Measurements from ENCODE around the gene ANO6.
A peak's percentile ranks its signal among the peaks of the same experiment; 100 is the strongest.
"Not testable (repeated sequence)": the region's sequence is repeated elsewhere in the genome, so short reads cannot be mapped to it uniquely, and the experiment has no call there.

The ANO6 gene

GRCh38 chr12:45215419-45216229, at the start of gene ANO6:
ANO6 (plus strand) TSS chr12:45216095; CDS start chr12:45216322, 227 bp downstream.
- DNase-seq: peak; percentile 97

DNA sequence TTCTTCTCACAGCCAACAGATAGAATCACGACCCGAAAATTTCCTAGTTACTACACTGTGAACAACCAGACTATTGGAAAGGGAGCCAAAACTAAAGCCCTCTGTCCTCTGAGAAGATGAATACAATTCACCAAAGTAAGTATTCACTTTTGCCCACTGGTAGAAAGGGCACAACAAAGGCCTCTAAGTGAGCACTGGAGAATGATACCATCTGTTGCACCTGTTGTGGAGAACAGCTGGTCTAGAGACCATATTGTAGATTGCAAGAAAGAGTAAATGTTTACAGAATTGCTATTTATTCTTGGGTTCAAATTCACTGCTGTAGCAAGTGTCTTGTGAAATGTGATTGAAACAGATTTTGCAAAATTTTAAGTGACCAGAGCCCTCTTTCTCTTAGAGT, 46.9 kb upstream of the ANO6 start:
- no peak for DNase-seq

GRCh38 chr12:45170456-45171042, 45.3 kb upstream of the ANO6 start:
- DNase-seq: peak; percentile 73

GRCh38 chr12:45173293-45173692, 42.6 kb upstream of the ANO6 start:
- not testable (repeated sequence) for DNase-seq

- no peak for DNase-seq
Observed at GRCh38 chr12:45174595-45174994, 41.3 kb upstream of the ANO6 start.

DNA sequence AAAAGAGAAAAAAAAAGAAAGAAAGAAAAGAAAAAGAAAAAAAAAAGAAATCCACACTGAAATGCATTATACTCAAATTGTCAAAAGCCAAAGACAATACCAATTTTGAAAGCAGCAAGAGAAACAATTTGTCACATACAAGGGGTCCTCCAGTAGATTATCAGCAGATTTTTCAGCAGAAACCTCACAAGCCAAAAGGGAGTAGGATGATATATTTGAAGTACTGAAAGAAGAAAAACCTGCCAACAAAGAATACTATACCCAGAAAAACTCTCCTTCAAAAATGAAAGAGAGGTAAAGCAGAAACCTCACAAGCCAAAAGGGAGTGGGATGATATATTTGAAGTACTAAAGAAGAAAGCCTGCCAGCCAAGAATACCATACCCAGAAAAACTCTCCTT, 37.1 kb upstream of the ANO6 start:
- no peak for DNase-seq

GRCh38 chr12:45182511-45182910, 33.4 kb upstream of the ANO6 start:
- no peak for DNase-seq

GRCh38 chr12:45183246-45183645, 32.6 kb upstream of the ANO6 start:
- no peak for DNase-seq

DNA sequence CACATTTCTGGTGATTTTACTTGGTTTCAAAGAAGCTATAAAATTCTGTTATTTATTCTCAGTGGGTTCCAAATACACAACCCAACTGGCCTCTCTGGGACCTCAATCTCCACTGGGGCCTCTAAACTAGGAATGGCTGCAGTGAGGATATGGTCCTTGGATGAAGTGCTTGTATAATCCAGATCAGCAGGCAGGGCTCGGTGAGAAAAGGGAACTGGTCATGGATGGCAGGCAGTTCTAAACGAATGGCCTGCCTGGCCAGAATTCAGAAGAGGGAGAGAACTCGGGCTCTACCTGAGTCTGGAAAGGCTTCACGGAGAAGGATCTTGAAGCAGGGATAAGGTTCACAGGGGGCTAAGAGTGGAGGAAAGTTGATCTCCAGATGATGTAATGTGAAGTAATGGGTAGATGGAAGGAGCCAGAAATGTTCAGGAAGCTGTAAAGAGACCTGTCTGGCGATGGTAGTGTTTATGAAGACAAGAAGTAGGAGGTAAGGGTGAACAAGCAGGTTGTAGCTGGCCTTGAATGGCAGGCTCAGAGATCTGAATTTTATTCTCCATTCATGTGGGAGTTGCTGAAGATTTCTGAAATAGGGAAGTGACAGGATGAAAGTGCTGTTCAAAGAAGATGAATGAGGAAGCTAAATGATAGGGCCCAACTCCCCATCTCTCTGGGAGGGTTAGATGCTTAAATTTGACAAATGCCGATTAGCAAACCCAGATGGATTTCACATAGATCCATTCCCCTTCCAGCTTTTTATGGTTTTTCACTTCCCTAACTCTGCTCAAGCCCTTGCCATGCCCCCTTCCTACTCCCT, 31.5 kb upstream of the ANO6 start:
- DNase-seq: no peak

DNA sequence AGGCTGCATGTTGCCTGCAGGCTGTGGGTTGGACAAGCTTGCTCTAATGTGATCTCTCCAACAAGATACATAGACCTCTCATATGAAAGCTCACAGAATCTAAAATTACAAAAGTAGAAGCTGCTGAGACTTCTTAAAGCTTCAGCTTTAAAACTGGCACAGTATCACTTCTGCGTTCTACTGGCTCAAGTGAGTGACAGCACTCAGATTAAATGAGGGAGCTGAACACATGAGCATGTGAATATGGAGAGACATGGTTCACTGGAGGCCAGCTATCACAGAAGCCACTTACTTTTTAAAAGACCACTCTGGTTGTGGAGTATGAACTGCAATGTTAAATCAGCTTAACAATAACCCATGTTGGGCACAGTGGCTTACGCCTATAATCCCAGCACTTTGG, 29.1 kb upstream of the ANO6 start:
- no peak for DNase-seq

DNA sequence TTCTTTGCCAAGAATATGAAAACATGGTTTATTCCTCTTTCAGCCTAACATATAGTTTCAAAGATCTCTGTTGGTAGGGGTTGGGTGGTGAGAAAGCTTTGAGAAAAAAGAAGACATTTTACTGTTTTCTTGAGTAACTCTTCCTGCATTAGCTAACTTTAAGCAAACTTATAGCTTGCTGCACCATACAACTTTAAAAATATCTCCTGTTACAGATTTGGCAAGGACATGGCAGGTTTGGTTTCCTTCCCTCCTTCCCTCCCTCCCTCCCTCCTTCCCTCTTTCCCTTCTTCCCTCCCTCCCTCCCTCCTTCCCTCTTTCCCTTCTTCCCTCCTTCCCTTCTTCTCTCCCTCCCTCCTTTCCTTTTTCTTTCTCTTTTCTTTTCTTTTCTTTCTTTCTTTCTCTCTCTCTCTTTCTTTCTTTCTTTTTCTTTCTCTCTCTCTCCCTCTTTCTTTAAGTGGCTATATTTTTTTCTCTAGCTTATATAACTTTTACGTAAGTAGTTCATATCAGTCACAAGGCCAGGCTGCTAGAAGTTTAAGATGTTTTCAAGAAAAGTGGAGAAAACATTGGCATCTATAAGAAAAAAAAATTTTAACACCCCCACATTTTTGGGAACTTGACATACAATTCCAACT, 26.0 kb upstream of the ANO6 start:
- no peak for DNase-seq

DNA sequence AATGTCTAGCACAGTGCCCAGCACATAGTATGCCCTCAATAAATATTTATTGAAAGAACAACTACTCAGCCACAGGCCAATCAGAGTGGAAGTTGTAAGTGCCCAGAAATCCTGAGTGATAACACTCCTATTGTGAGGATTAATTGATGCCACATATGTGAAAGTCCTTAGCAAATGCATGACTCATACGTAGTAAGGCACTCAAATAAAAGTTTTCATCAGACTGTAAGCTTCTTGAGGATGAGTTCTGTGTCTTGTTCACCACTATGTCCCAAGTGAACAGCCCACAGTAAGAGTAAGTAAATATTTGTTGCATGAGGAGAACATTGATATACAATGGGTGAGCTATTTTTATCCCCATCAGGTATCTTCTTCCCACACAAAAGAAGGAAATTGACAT, 24.7 kb upstream of the ANO6 start:
- no peak for DNase-seq

DNA sequence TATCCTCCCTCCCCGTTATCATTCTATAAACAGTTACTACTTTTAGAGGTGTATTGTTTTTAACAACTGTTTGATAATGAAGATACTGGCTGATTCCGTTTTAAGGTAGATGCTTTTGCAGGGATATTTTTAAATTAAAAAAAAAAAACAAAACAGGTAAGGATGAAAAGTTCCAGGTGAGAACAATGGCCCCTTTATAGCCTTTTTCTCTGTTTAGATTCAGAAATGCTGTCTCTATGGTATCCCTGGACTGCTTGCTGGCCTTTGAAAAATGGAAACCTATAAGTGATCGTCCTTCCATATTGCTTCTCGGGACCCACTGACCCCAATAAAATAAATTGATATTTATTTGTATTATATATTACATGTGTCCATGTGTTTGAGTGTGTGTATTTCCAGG, 23.2 kb upstream of the ANO6 start:
- DNase-seq: no peak

GRCh38 chr12:45200491-45201043, 15.3 kb upstream of the ANO6 start:
- DNase-seq: no peak

DNA sequence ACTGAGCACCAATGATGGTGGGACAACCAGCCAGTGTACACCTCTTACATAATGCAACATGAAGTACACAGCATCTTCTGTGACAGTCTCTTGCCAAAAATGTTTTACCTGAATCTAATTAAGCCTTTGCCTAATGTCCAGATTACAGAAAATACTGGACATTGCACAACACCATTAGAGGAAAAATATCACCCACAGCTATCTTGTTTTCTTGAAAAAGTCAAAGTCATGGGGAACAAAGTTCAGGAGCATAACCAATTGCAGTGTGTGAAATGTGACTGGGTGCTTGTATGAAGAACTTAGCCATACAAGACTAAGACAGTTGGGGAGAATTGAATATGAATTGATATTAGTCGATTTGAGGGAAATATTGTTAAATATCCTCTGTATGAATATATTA, 12.1 kb upstream of the ANO6 start:
- no peak for DNase-seq

- DNase-seq: no peak
Observed at GRCh38 chr12:45204757-45205156, 11.1 kb upstream of the ANO6 start.

DNA sequence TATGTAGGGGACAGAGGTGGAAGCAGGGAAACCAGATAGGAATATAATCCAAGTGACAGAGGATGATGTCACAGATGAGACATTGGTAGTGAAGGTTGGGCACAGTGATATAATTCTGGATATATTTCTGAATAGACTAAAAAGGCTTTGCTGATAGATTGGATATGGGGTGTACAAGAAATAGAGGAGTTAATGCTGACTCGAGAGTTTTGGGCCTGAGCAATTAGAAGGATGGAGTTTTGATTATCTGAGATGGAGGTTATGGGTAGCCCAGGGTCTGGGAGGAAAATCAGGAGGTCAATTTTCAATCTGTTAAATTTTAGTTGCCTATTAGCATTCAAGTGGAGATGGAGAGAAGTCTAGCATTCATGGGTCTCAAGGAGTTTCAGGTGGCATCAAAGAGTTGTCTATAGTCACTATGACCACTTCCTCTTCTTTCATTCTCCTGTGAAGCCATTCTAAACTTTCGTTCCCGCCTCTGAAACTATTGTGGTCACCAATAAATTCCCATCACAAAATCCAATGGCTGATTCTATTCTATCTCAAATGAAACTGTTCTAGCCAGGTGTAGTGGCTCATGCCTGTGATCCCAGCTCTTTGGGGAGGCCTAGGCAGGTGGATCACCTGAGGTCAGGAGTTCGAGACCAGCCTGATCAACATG, 10.6 kb upstream of the ANO6 start:
- no peak for DNase-seq

DNA sequence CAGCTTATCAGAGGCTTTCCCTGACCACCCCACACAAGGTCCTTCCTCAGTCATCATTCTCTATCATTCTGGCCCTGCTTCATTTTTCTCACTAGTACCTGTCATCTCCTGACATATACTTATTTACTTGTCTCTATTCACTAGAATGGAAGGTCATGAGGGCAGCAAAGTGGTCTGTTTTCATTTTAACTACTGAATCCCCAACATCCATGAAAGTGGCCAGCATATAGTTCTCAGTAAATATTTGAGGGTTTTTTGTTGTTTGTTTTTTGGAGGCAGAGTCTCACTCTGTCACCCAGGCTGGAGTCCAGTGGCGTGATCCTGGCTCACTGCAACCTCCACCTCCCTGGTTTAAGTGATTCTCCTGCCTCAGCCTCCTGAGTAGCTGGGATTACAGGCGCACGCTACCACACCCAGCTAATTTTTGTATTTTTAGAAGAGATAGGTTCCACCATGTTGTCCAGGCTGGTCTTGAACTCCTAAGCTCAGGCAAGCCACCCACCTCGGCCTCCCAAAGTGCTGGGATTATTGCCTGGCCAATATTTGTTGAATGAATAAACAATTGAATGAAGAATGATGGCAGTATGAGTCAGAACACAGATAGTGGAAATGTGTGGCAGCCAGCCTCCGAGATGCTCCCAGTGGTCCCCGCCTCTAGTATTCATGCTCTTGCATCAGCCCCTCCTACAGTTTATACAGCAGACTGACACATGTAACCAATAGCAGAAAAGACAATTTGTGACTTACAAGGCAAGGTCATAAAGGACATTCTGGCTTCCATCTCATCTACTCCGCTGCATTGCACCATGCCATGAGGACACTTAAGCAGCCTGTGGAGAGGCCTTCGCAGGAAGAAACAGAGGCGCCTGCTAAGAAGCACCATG, 7.0 kb upstream of the ANO6 start:
- no peak for DNase-seq

- no peak for DNase-seq
Observed at GRCh38 chr12:45209784-45210183, 6.1 kb upstream of the ANO6 start.

DNA sequence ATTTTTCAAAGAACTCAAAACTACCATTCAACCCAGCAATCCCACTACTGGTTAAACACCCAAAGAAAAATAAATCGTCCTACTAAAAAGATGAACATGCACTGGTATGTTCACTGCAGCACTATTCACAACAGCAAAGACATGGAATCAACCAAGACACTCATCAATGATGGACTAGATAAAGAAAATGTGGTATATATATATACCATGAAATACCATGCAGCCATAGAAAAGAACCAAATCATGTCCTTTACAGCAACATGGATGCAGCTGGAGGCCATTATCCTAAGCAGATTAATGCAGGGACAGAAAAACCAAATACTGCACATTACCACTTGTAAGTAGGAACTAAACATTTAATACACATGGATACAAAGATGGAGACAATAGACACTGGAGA, 3.8 kb upstream of the ANO6 start:
- no peak for DNase-seq

DNA sequence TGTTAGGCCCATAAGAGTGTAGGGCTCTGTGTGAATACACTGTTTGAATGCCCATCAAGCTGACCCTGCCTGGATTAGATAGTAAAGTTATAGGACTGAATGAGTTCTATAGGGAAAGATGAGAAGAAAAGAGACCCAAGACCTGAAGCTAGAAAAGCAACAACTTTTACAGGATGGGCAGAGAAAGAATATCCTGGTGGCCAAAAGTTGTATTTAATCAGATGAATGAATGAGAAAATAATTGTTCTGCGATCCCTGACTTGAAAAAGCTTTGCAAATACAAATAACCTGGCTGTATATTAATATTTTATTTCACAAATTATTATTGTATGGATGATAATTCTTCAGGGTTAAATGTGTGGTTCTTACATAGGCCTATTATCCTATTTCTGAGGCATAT, 2.8 kb upstream of the ANO6 start:
- DNase-seq: no peak
